Loucy (cell line): ENCODE results near the gene IFI30.

Source experiments
- H2AFZ ChIP-seq: fragments of 200-600 bp; sonication (generic); 2 replicates; pipeline ENCODE4 v1.6.0; 2016; ENCODE audit warnings: antibody characterized with exemption, mild to moderate bottlenecking, low read length, moderate library complexity
- H3F3A ChIP-seq: fragments of 200-600 bp; 2 replicates; pipeline ENCODE4 v1.6.0; 2016; ENCODE audit warnings: antibody characterized with exemption, low read depth, mild to moderate bottlenecking
- H3K27me3 ChIP-seq: fragments of 200-600 bp; sonication (generic); 2 replicates; pipeline ENCODE4 v1.6.1; 2014; ENCODE audit warnings: low read length, mild to moderate bottlenecking; ENCODE audit not compliant: insufficient read depth, poor library complexity, severe bottlenecking
- H3K36me3 ChIP-seq: fragments of 200-600 bp; sonication (generic); 2 replicates; pipeline ENCODE4 v1.6.1; 2016; ENCODE audit warnings: low read length; ENCODE audit not compliant: insufficient read depth
- H3K4me1 ChIP-seq: fragments of 200-600 bp; sonication (generic); 2 replicates; pipeline ENCODE4 v1.5.1; 2014; ENCODE audit warnings: low read length, mild to moderate bottlenecking; ENCODE audit not compliant: insufficient read depth, poor library complexity, severe bottlenecking
- H3K4me2 ChIP-seq: fragments of 200-600 bp; sonication (generic); 2 replicates; pipeline ENCODE4 v1.6.0; 2014; ENCODE audit warnings: antibody characterized with exemption, low read length, low read depth, mild to moderate bottlenecking; ENCODE audit not compliant: poor library complexity, severe bottlenecking
- H3K4me3 ChIP-seq: fragments of 200-600 bp; sonication (generic); 2 replicates; pipeline ENCODE4 v1.5.1; 2014; ENCODE audit warnings: low read length, mild to moderate bottlenecking, mixed read lengths; ENCODE audit not compliant: poor library complexity, severe bottlenecking
- H3K79me2 ChIP-seq: fragments of 200-600 bp; sonication (generic); 2 replicates; pipeline ENCODE4 v1.6.1; 2014; ENCODE audit warnings: low read length; ENCODE audit not compliant: insufficient read depth
- H3K9ac ChIP-seq: fragments of 200-600 bp; sonication (generic); 2 replicates; pipeline ENCODE4 v1.6.0; 2014; ENCODE audit warnings: mild to moderate bottlenecking, low read depth, low read length, moderate library complexity; ENCODE audit not compliant: poor library complexity, severe bottlenecking
- H3K9me2 ChIP-seq: fragments of 200-600 bp; sonication (generic); replicated peaks from 2 replicates; pipeline ENCODE4 v1.6.1; 2016; ENCODE audit warnings: low read depth, low read length, mixed read lengths
- H3K9me3 ChIP-seq: fragments of 200-600 bp; sonication (generic); 2 replicates; pipeline ENCODE4 v1.6.1; 2014; ENCODE audit warnings: mild to moderate bottlenecking, antibody characterized with exemption, low read length, low read depth; ENCODE audit not compliant: insufficient read depth
- H4K20me1 ChIP-seq: fragments of 200-600 bp; sonication (generic); 2 replicates; pipeline ENCODE4 v1.6.0; 2014; ENCODE audit warnings: antibody characterized with exemption, low read length, mild to moderate bottlenecking; ENCODE audit not compliant: insufficient read depth, poor library complexity, severe bottlenecking
- EZH2phosphoT487 ChIP-seq: fragments of 200-600 bp; IDR thresholded peaks from 2 replicates; pipeline ENCODE4 v1.6.1; 2018; ENCODE audit warnings: antibody characterized with exemption, mild to moderate bottlenecking, moderate library complexity, borderline replicate concordance
- TF ChIP-seq, protein P1 (sequence below): fragments of 200-600 bp; sonication (generic); conservative IDR thresholded peaks from 2 replicates; pipeline ENCODE4 v1.5.1; 2014; ENCODE audit warnings: mild to moderate bottlenecking, antibody characterized with exemption, low read length

Gene IFI30

DNA sequence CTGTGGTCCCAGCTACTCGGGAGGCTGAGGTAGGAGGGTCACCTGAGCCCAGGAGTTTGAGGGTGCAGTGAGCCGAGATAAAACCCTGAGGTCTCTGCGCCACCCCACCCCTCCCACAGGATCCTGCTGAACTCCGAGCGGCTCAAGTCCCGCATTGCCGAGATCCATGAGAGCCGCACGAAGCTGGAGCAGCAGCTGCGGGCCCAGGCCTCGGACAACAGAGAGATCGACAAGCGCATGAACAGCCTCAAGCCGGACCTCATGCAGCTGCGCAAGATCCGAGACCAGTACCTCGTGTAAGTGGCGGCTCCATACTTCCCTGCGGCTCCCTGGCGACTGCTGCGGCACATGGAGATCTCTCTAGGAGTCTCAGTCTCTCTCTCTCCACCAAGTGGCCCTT is 6.6 kb upstream of the IFI30 start:
- TF ChIP-seq, protein P1, sequence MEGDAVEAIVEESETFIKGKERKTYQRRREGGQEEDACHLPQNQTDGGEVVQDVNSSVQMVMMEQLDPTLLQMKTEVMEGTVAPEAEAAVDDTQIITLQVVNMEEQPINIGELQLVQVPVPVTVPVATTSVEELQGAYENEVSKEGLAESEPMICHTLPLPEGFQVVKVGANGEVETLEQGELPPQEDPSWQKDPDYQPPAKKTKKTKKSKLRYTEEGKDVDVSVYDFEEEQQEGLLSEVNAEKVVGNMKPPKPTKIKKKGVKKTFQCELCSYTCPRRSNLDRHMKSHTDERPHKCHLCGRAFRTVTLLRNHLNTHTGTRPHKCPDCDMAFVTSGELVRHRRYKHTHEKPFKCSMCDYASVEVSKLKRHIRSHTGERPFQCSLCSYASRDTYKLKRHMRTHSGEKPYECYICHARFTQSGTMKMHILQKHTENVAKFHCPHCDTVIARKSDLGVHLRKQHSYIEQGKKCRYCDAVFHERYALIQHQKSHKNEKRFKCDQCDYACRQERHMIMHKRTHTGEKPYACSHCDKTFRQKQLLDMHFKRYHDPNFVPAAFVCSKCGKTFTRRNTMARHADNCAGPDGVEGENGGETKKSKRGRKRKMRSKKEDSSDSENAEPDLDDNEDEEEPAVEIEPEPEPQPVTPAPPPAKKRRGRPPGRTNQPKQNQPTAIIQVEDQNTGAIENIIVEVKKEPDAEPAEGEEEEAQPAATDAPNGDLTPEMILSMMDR: no peak
- no peak for TF ChIP-seq EZH2phosphoT487
- Histone ChIP-seq H3K27me3 (no peaks in the 10 kb centered on the region), H3F3A (no peaks in the 10 kb centered on the region), H3K4me3 (no peak overlapping the region), H3K79me2 (no peaks in the 10 kb centered on the region), H3K9me3 (no peaks in the 10 kb centered on the region), H3K9me2 (no peaks in the 10 kb centered on the region), H3K4me2 (no peak overlapping the region), H2AFZ (no peak overlapping the region), H3K9ac (no peak overlapping the region), H3K4me1 (no peaks in the 10 kb centered on the region), H4K20me1 (no peaks in the 10 kb centered on the region), H3K36me3 (peaks cover 13% of the 10 kb centered on the region; the same call in 1 of the 2 replicates)

DNA sequence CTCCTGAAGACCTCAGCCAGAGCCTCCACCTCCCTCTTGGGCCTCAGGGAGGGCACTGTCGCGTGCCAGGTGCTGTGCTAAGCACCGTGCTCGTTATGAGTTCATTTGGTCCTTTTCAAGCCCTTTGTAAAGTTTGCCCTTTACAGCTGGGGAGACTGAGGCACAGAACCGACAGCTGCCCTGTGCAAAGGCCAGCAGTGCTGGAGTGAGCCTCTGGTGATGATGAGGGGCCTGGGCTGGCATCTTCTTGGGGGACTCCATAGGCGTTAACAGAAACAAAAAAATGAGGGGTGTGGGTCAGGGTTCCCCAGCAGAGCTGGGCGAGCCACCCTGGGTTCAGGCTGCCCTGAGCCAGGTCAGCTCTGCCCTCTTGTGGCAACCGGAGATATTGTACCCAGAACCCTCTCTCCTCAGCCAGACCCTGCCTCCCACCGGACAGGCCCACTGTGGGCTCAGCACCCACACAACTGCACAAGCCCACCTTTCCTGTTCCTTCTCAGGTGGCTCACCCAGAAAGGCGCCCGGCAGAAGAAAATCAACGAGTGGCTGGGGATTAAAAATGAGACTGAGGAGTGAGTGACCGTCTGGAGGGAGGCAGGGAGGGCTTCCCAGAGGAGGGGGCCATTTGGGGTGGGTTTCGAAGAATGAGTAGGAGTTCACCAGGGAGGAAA is 5.5 kb upstream of the IFI30 start:
- TF ChIP-seq EZH2phosphoT487: no peak
- TF ChIP-seq, protein P1: peak; percentile 83
- Histone ChIP-seq H3K4me3 (no peak overlapping the region), H3K9me3 (no peaks in the 10 kb centered on the region), H3K9ac (no peak overlapping the region), H3K27me3 (no peaks in the 10 kb centered on the region), H3K79me2 (no peaks in the 10 kb centered on the region), H4K20me1 (no peaks in the 10 kb centered on the region), H3K4me2 (no peak overlapping the region), H2AFZ (no peak overlapping the region), H3K4me1 (no peaks in the 10 kb centered on the region), H3K36me3 (peaks cover 8% of the 10 kb centered on the region; the same call in 1 of the 2 replicates), H3F3A (no peaks in the 10 kb centered on the region), H3K9me2 (no peaks in the 10 kb centered on the region)

DNA sequence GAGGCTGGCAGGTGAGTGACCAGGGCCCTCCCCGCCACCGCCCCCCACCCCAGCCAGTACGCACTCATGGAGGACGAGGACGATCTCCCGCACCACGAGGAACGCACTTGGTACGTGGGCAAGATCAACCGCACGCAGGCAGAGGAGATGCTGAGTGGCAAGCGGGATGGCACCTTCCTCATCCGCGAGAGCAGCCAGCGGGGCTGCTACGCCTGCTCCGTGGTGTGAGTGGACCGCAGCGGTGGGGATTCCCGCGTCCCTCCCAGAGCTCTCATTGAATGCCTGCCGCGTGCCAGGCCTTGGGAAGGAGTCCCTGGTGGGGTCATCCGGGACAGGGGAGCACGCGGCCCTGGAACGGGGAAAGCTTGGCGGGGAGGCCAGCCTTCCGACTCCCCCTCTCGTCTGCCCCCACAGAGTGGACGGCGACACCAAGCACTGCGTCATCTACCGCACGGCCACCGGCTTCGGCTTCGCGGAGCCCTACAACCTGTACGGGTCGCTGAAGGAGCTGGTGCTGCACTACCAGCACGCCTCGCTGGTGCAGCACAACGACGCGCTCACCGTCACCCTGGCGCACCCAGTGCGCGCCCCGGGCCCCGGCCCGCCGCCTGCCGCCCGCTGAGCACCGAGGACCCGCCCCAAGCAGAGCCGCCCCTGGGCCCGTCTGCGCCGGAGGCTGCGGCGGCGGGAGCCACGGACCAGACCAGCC is 4.8 kb upstream of the IFI30 start:
- Histone ChIP-seq H3K27me3 (no peaks in the 10 kb centered on the region), H3K4me1 (peaks cover 4% of the 10 kb centered on the region), H3K9me2 (no peaks in the 10 kb centered on the region), H3K9ac (no peak overlapping the region), H3K79me2 (no peaks in the 10 kb centered on the region), H2AFZ (no peak overlapping the region), H3K4me2 (no peak overlapping the region), H3K9me3 (no peaks in the 10 kb centered on the region), H3K4me3 (no peak overlapping the region), H3F3A (no peaks in the 10 kb centered on the region), H3K36me3 (peaks cover 4% of the 10 kb centered on the region; the same call in 1 of the 2 replicates), H4K20me1 (no peaks in the 10 kb centered on the region)
- no peak for TF ChIP-seq EZH2phosphoT487
- TF ChIP-seq, protein P1: no peak
